Activated T-cell treated with anti-CD3 and anti-CD28 coated beads, Interleukin-2, amount 50 U/mL, for 4 hours (primary cell): ENCODE measurements around the gene TM9SF3. TPM values are rescaled to one million over a fixed set of nuclear protein-coding genes. Genes with fewer than 3 reads are reported as not detected.

Experiments
- ATAC-seq, 2 donors: fragments of 200-7000 bp; cut with Tn5 transposase; one replicate each; pipeline ENCODE4 v1.10.0; 2021
- DNase-seq: peaks from one replicate; pipeline ENCODE4 v3.0.0-alpha.2; 2020
- H3K27me3 Mint-ChIP-seq: one replicate; pipeline ENCODE4 v1.8.0; 2021; ENCODE audit warnings: low read depth, mixed read lengths
- H3K36me3 Mint-ChIP-seq: one replicate; pipeline ENCODE4 v1.8.0; 2022; ENCODE audit warnings: mixed read lengths; ENCODE audit not compliant: insufficient read depth
- H3K4me1 Mint-ChIP-seq: one replicate; pipeline ENCODE4 v1.8.0; 2021; ENCODE audit warnings: low read depth, mixed read lengths
- H3K4me3 Mint-ChIP-seq: one replicate; pipeline ENCODE4 v1.8.0; 2021; ENCODE audit warnings: mild to moderate bottlenecking, moderate library complexity, mixed read lengths
- H3K9me3 Mint-ChIP-seq: one replicate; pipeline ENCODE4 v1.8.0; 2021; ENCODE audit warnings: mixed read lengths
- total RNA-seq, 3 donors: library from RNA; stranded (reverse); gene quantifications; one replicate each; pipeline ENCODE4 v1.2.1, GENCODE V29; 2021

Gene TM9SF3
- total RNA-seq, 3 donors from 2014 or later = 92.8 to 96.5 (median 95.3) TPM

DNA sequence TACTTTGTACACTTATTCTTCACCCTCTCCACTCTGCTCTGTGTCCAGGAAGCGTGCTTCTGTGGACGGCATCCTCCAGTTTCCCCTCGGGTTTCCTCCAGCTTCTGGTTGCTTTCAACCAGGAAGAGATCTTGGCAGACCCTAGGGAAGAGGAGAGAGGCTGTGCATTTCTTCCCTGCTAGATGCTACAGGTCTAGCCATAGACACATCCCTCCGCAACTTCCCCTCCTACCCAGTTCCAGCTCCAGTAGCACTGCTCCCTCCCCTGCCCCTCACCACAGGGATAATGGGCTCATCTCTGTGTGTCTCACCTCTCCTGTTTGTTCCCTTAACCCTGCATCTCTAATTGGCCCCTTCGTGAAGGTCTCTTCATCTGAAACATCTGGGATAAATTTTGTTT is 89.4 kb downstream of the TM9SF3 start:
- H3K36me3 Mint-ChIP-seq = no peaks in the 10 kb centered on the region
- no peak overlapping the region for H3K4me3 Mint-ChIP-seq
- ATAC-seq (no peak), DNase-seq (no peak)
- H3K27me3 Mint-ChIP-seq = peaks cover 6% of the 10 kb centered on the region
- no peaks in the 10 kb centered on the region for H3K9me3 Mint-ChIP-seq
- no peaks in the 10 kb centered on the region for H3K4me1 Mint-ChIP-seq

DNA sequence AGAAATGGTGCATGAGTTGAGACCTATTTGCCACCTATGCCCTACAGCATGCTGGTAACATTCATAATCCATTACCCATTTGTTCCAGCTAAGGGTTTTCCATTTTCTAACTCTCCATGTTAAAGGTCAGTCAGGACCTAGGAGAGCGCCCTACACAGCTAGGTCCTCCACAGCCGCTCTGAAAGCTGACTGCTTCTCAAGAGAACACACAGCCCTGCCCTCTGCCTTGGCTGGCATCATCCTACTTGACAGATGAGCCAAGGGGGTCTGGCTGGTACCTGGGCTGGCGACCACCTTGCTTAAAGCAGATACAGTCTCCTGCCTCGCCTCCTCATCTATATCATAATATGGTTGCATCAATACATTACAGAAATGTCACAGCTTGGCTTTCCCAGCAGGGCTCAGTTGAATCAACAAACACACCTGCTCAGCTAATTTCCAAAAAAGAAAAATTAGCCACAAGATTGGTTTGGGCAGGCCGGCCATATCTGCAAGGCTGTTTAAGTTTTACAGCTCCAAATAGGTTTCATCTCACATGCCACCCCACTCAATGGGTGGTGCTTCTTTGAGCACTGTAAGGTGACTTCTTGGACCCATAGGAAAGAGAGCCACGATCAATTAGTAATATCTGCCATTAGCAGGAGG is 90.4 kb downstream of the TM9SF3 start:
- H3K4me3 Mint-ChIP-seq = no peak overlapping the region
- no peaks in the 10 kb centered on the region for H3K9me3 Mint-ChIP-seq
- H3K36me3 Mint-ChIP-seq = no peaks in the 10 kb centered on the region
- DNase-seq (no peak), ATAC-seq (no peak)
- peaks cover 2% of the 10 kb centered on the region for H3K27me3 Mint-ChIP-seq
- no peaks in the 10 kb centered on the region for H3K4me1 Mint-ChIP-seq

DNA sequence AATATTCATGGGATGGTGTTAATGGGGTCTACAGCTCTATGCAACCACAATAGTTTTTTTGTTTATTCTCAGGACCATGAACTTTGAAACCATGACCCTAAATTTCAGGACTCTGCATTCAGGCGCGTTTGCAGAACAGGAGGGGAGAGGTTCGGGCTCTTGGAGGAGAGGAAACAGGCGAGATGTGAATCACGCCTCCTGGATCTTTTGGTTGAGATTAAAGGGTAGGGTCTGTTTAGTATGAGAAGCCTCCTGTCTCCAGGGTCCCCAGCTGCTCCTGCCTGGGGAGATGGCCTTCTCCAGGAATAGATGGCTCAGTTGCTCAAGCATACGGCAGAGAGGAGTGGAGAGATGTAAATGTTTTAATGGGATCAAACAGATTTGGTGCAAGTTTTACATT is 91.3 kb downstream of the TM9SF3 start:
- ATAC-seq (no peak), DNase-seq (no peak)
- H3K4me1 Mint-ChIP-seq = no peaks in the 10 kb centered on the region
- H3K9me3 Mint-ChIP-seq = no peaks in the 10 kb centered on the region
- H3K36me3 Mint-ChIP-seq = no peaks in the 10 kb centered on the region
- H3K4me3 Mint-ChIP-seq = no peak overlapping the region
- H3K27me3 Mint-ChIP-seq = peaks cover 3% of the 10 kb centered on the region

DNA sequence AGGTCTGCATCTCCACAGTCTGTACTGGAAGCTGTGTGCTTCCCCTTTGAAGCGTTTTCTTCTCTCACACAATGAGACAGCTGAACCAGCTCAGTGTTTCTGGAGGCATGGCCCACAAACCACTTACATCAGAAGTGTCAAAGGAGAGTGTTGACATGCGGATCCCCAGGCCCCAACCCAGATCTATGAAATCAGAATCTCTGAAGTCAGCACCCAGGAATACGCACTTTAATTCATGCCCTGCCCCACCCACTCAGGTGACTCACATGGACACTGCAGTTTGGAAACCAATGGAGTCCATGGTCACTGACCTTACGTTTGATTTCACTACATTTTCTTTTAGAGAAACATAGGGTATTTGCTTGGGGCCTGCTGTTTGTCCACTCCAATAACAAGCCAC is 92.1 kb downstream of the TM9SF3 start:
- peaks cover 3% of the 10 kb centered on the region for H3K27me3 Mint-ChIP-seq
- H3K9me3 Mint-ChIP-seq = no peaks in the 10 kb centered on the region
- H3K4me1 Mint-ChIP-seq = no peaks in the 10 kb centered on the region
- no peak overlapping the region for H3K4me3 Mint-ChIP-seq
- ATAC-seq (no peak), DNase-seq (no peak)
- no peaks in the 10 kb centered on the region for H3K36me3 Mint-ChIP-seq

DNA sequence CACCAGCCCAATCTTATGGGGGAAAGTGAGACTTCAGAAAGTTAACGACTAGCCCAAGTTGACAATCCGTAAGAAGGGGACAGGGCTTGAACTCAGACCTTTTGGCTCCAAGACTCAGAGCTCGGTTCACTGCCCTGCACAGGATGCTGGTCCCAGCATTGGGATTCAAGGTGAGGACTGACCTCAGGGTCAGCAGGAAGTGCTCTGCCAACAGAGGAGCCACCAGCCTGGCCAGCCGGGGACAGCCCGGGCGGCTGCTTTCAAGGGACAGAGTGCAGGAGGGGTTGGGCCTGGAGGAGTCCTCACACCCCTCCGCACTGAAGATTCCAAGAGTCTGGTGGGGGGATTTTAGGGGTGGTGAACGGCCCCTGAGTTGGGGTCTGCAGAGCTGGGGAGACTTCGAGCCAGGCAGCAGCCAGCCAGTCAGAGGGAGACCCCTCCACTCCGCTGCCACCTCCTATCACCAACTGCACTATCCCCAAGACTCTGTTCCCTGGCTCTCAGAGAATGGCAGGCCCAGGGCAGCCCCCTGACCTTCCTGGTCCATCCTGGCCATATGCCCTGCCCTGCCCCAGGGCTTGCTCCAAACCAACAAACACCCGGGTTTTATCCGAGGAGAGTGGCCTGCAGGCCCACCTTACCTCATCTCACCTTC is 92.8 kb downstream of the TM9SF3 start:
- ATAC-seq (no peak), DNase-seq (no peak)
- Mint-ChIP-seq H3K9me3 (no peaks in the 10 kb centered on the region), H3K4me3 (no peak overlapping the region), H3K4me1 (no peaks in the 10 kb centered on the region), H3K27me3 (peaks cover 6% of the 10 kb centered on the region), H3K36me3 (no peaks in the 10 kb centered on the region)

DNA sequence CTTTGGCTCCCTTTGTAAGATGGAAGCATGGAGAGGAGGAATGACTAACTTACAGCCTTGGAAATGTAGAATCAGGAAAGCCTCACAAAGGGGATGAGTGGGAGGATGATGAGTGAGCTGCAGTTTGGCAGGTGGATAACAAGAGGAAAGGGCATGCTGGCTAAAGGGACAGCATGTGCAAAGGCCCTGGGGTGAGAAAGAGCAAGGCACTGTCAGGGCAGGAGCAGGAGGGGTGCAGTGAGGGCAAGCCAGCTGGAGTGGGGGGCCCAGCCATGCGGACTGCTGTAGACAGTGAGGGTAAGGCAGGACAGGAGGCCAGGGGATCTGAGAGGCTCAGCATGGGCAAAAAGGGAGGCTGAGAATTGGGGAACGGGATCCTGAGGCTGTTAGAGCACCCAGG is 93.6 kb downstream of the TM9SF3 start:
- Mint-ChIP-seq H3K27me3 (peaks cover 7% of the 10 kb centered on the region), H3K4me1 (no peaks in the 10 kb centered on the region), H3K9me3 (no peaks in the 10 kb centered on the region), H3K4me3 (no peak overlapping the region), H3K36me3 (no peaks in the 10 kb centered on the region)
- ATAC-seq (no peak), DNase-seq (no peak)

DNA sequence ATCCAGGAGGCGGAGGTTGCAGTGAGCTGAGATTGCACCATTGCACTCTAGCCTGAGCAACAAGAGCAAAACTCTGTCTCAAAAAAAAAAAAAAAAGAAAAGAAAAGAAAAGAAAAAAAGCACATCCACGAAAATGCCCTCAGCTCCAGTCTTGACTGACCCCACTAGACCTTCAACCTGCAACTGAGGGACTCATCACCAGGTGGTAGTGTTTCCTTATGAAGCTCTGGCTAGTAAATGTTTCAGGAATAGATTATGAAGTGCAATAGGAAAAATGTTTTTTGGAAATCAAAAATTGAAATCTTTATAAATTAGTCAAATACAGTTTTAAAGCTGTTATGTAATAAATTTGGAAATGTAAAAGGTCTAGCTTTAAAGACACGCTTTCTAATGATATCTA is 95.5 kb downstream of the TM9SF3 start:
- Mint-ChIP-seq H3K4me1 (no peaks in the 10 kb centered on the region), H3K36me3 (no peaks in the 10 kb centered on the region), H3K27me3 (peaks cover 14% of the 10 kb centered on the region), H3K9me3 (no peaks in the 10 kb centered on the region), H3K4me3 (no peak overlapping the region)
- ATAC-seq (no peak), DNase-seq (no peak)

DNA sequence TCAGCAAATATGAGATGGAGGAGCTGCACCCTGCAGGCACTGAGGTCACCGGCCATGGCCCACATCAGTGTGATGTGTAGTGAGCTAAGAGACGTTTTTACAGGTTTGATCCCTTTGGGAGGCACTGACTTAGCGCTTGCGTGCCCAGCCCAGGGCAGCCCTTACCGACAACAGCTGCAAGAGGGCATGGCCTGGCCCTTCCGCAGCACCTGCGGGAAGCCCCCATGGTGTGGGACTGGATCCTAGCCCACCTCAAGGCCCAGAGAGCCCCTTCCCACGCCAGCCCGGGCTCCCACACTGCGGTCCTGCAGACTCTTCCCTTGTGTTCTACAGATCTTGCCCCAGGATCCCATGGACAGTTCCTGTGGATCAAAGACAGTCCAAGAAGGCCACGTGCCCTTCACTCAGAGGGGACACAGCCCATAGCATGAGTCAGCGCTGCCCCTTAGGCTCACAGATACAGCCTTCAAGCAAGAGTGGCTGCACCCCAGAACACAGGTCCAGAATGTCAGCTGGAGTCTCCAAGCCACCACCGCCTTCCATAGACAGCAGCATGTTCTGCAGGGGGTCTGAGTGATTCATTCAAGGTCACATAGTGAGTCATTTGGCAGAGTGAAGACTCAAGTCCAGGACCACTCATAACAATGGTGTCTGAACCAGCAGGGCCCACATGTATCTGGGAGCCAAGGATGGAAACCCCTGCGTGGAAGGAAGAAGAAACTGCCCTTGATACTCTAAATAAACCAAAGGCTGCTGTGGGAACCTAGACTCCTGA is 98.5 kb downstream of the TM9SF3 start:
- no peak for ATAC-seq
- Mint-ChIP-seq H3K4me1 (no peaks in the 10 kb centered on the region), H3K27me3 (peaks cover 19% of the 10 kb centered on the region), H3K9me3 (no peaks in the 10 kb centered on the region), H3K4me3 (no peak overlapping the region), H3K36me3 (no peaks in the 10 kb centered on the region)
- DNase-seq = no peak

DNA sequence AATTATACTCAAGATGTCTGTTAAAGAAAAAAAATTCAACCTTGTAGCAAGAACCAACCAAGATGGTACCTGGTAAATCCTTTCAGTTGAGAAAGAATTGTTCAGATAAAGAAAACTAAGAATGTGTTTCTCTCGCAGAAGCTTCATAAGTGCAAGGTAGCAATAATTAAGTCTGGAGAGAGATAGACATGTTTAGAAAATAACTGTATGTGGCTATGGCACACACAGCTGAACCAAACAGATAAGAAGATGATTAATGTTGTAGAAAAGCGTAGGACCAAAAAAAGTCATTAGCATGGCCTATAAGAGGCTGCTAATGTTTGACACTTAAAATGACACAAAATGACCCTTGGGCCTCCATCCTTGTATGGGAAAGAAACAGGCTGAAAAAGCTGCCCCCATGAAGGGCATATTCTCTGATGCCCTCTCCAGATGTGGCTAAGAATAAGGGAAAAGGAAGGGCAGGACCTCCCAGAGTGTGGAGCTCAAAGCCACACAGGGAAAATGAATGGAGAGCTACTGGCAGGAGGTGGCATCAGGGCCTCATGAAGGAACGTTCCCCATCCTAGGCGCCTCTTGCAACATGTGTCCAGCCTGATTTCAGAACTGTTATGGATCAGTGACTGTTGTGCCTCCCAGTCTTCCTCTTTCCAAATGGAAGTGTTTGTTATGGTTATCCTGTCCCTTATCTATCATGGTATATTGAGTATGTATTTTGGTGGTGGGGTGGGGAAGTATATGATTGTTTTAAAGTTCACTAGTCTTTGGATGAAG is 103.8 kb downstream of the TM9SF3 start:
- ATAC-seq (no peak), DNase-seq (no peak)
- Mint-ChIP-seq H3K4me3 (no peak overlapping the region), H3K27me3 (peaks cover 15% of the 10 kb centered on the region), H3K36me3 (no peaks in the 10 kb centered on the region), H3K4me1 (no peaks in the 10 kb centered on the region), H3K9me3 (no peaks in the 10 kb centered on the region)

DNA sequence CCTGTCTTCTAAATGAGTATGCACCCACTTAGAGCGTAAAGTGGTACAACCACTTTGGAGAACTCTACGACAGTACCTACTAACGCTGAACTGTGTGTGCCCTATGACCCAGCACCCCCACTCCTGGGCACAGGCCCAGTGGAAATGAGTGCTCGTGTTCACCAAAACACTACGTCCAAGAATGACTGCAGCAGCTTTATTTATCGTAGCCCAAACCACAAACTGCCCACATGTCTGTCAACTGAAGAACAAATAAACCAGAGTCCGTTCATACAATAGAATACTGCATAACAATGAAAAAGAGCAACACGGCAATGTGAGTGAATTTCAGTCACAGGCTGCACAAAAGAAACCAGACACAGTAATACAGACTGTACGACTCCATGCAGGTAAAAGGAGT is 108.5 kb downstream of the TM9SF3 start:
- no peaks in the 10 kb centered on the region for H3K36me3 Mint-ChIP-seq
- no peak overlapping the region for H3K4me3 Mint-ChIP-seq
- H3K27me3 Mint-ChIP-seq = peaks cover 3% of the 10 kb centered on the region
- H3K4me1 Mint-ChIP-seq = no peaks in the 10 kb centered on the region
- H3K9me3 Mint-ChIP-seq = no peaks in the 10 kb centered on the region
- no peak for ATAC-seq
- DNase-seq = no peak

DNA sequence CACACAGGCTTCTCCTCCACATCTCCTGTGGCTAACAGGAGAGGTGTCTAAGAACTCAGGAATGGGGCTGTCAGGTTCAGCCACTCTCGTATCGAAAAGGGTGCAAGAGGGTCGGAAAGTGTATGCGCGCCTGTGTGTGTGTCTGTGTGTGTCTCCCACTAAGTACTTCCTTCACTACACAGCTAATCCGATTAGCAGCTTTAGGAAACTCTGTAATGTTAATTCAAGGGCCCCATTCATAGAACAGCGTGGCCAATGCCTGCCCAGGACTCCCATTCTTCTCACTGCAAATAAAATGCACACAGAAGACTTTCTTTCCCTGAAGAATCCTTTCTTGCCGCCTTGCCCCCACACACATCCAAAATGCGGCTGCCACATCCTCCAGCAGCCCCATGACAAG is 112.9 kb downstream of the TM9SF3 start:
- Mint-ChIP-seq H3K4me3 (no peak overlapping the region), H3K27me3 (peaks cover 11% of the 10 kb centered on the region), H3K4me1 (no peaks in the 10 kb centered on the region), H3K36me3 (no peaks in the 10 kb centered on the region), H3K9me3 (no peaks in the 10 kb centered on the region)
- DNase-seq (no peak), ATAC-seq (no peak)

DNA sequence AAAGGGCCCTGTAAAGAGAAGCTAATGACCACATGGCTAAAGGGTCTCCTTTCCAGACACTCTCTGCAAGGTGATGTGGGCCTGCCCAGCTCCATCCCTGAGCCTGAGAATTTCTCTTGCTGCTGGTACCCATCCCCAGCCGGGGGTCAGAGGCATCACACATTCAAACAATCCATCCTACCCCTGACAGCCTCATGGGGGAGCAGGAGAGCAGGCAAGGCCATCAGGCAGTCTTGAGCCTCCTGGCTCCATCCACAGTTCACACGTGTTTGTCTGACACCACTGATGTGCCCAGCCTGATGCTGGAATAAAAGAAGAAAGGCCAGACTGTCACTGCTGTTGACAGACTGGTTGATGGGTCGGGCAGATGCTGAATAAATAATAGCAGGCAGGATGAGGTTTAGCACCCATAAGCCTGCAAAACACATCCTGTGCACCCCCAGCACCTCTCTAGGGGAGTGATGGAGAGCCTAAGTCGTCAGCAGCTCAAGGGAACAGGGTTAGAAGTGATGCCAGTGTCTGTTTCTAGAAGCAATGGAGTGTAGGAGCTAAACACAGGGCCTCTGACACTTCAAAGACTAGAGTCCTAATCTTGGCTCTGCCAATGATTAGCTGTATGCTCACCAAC is 116.6 kb downstream of the TM9SF3 start:
- peaks cover 14% of the 10 kb centered on the region for H3K27me3 Mint-ChIP-seq
- H3K4me1 Mint-ChIP-seq = no peaks in the 10 kb centered on the region
- no peak overlapping the region for H3K4me3 Mint-ChIP-seq
- H3K36me3 Mint-ChIP-seq = no peaks in the 10 kb centered on the region
- no peak for DNase-seq
- ATAC-seq = peak; percentile 50 to 63
- H3K9me3 Mint-ChIP-seq = no peaks in the 10 kb centered on the region

DNA sequence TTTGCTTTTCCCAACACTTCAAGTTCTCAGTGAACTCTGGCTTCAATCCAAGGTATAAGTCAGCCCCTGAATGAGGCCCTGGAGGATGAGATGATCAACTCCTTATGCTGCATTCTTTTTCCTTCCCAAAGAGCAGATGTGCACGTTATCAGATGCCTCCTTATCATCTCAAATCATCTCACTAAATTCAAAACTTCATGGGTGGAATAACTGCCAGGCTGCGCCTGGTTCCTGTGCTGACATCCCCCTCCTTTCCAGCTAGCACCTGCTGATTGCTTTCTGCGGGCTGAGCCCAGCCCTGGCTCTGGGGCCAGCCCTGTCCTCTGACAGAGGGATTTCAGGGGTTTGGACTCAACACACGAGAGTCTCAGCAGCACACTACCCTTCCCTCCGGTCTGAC is 118.0 kb downstream of the TM9SF3 start:
- Mint-ChIP-seq H3K4me3 (no peak overlapping the region), H3K4me1 (no peaks in the 10 kb centered on the region), H3K36me3 (no peaks in the 10 kb centered on the region), H3K27me3 (peaks cover 14% of the 10 kb centered on the region), H3K9me3 (no peaks in the 10 kb centered on the region)
- DNase-seq = no peak
- no peak for ATAC-seq
